Embryonic facial prominence (tissue), 1 donor: ENCODE measurements around the gene CTDSP2.
"Not testable (repeated sequence)": the region's sequence is repeated elsewhere in the genome, so short reads cannot be mapped to it uniquely, and the experiment has no call there.

Source experiments
- DNase-seq: peaks from one replicate; pipeline ENCODE4 v3.0.0-alpha.2; 2016; ENCODE audit errors: extremely low spot score

The CTDSP2 gene

DNA sequence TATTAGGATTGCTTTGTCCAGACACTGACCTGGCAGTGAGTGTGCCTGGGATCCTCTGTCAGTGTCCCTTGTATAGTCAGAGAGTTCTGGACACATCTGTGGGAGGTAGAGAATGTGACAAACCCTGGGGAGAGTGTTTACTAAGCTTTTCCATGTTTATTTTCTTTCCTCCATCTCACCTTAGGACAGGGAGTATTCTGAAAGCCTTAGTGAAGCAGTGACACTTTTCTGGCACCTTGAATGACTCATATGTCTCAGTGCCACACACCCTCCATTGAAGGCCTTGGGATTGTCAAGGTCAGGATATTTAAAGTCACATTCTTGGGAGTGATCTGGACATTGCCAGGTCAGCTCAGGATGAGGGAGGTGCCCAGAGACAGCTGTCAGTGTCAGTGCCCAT, 34.9 kb upstream of the CTDSP2 start:
- no peak for DNase-seq

DNA sequence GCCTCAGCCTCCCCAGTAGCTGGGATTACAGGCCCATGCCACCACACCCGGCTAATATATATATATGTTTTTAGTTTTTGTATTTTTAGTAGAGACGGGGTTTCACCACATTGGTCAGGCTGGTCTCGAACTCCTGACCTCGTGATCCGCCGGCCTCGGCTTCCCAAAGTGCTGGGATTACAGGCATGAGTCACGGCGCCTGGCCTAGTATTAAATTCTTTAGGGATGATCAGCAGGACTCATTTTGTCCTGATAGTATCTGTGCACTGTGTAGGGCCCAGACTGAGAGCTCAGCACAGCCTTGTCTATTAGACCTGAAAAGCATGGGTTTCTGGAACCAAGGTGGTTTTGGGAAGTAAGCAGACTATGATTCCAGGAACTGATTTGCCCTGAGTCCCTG, 34.5 kb upstream of the CTDSP2 start:
- DNase-seq, result not testable (repeated sequence)

DNA sequence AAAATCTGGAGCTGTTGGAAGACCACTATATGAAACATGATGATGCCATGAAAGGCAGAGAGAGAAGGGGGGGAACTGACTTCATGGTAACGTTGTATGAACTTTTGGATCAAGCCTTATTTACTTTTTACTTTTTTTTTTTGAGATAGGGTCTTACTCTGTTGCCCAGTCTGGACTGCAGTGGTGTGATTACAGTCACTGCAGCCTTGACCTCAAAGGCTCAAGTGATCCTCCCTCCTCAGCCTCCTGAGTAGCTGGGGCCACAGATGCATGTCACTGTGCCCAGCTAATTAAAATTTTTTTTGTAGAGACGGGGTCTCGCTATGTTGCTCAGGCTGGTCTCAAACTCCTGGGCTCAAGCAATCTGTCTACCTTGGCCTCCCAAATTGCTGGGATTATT, 31.3 kb upstream of the CTDSP2 start:
- no peak for DNase-seq

DNA sequence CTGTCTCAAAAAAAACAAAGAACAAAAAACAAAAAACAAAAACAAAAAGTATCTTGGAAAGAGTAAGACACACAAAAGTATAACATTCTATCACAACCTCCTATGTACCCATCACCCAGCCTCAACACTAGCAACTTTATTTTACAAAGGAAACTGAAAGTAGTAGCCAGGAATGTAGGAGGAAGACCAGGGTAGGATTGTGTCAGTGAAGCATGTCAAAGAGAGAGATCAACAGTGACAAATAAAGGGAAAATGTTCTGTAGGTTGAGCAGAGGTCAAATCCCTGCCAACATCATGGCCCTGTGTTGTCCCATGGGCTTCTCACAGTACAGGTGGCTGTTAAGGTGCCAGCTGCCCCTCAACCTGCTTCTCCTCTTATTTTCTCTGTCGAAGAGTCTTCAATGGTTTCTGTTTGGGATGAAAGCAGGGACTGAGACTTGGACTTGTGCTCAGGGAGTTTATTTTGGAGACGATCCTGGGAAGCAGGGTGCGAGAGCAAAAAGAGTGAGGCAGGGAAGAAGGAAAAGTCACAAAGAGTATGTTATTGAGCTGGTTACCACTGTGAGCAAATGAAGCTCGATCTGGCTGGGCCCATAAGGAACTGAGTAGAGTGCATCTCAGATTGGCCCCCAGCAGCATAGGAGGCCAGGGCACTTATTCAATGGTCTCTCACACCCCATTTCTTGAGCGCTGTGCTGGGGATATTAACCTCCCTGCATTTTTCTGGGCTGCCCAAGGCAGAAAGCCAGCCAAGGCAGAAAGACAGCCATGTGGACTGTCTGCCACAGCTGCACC, 29.4 kb upstream of the CTDSP2 start:
- DNase-seq, result no peak

DNA sequence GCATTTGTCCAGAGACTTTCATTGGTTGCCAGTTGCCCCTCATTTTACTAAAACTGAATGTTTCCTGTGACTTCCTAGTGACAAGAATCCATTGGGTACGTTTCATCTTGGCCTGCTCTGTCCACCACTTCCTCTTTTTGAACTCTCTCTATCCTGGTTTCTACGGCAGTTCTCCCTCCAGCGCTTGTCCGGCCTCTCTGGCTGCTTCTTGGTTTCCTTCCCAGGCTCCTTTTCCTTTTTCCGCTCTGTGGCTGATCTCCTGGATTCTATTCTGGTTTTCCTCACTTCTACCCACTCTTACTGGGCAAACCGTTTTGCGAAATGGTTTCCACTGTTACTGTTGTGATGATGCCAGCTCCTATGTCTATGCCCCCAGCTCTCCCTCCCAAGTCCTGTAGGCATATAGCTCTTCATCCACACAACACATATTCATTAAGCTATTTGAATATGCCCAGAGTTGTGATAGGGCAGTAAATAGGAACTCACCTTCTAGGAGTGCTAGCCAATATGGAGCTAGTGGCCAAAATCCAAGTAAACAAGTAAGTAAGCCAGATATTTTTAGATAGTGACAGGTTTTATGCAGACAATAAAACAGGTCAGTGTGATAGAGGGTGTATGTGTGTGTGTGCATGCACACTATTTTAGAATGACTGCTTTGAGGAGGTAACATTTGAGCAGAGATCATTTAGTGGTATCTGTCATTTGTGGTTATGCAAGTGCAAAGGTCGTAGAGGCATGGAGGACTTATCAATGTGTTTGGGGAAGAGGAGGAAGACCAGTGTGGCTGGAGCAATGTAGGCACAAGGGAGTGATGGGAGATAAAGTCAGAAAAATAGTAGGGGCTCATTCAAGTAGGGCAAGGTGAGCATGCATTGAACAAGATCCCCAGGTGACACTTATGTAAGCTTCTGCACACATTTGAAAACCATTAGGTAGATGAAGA, 27.9 kb upstream of the CTDSP2 start:
- DNase-seq, result no peak

DNA sequence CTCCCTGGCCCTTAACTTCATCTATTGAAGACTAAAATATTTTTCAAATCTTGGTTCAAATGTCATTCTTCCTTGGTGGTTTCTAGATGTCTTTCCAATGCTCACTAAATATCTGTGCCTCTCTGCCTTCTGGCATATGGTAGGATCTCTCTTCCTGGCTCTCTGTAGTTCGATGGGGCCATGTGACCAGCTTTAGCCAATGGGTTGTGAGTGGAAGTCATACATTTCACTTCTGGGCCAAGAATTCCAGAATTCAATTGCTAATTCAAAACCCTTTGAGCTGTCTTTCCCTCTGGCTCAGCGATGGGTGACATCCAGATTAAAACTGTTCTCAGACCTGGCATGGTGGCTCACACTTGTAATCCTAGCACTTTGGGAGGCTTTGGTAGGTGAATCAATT, 25.8 kb upstream of the CTDSP2 start:
- DNase-seq, result no peak

DNA sequence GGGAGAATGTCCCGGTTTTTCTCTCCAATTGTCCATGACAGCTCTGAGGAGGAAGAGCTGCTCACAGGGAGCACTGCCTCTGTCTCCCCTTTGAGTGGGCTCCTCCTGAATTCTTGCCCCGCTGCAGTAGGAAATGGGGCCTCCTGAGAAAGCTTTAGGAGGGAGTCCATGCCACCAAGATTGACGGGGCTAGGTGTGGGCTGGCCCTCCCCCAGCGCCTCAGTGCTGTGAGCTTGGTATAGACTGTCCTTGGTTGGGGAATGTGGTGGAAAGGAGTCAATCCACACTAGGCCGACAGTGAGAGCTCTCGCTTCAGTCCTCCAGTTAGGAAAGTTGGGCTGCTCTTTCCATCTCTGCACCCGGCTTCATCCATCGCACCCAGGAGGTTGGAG, 23.4 kb upstream of the CTDSP2 start:
- DNase-seq, result no peak

DNA sequence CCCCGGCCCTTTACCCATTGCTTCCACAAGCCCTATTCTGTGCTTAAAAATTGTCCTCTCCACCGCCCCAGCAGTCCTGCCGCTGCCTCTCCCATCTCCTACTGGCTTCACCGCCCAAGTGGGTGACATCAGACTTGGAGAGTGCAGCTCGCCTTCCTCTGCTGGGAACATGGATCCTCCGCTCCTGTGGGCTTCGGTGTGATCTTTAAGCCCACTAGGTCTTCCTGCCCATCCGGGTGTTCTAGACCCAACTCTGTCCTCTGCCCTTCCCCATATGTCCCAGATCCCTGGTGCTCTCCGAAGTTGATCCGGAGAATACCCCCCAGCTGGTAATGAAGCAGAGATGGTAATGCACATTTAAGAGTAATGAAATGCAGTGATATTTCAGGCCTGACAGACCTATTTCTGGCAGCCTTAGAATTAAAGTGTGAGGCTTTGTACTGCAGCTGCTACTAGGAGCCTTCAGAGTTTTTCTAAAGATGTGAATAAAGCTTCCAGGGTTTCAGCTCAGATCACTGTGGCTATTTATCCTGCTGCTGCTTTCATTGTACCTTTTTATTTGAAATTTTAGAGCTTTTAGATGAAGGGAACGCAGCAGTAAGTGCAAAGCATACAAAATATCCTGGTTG, 22.9 kb upstream of the CTDSP2 start:
- DNase-seq, result no peak

DNA sequence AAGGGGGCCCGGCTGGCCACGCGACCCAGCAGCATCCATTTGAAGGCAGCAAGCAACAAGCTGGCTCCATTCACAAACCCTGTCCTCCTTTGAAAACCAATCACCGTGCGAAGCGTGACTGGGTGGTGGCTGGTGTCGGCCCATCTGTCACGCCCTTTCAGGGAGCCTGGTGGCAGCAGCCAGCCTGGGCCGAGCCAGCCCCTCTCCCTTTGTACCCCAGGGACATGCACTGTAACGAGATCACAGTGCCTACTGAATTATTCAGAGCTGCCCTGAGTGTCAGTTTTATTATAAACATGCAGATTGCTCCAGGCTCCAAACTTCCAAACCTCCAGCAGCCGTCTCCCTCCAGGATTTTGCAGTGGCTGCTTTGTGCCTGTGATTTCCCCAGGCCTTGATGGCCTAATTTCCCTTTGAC, 22.3 kb upstream of the CTDSP2 start:
- DNase-seq, result no peak

DNA sequence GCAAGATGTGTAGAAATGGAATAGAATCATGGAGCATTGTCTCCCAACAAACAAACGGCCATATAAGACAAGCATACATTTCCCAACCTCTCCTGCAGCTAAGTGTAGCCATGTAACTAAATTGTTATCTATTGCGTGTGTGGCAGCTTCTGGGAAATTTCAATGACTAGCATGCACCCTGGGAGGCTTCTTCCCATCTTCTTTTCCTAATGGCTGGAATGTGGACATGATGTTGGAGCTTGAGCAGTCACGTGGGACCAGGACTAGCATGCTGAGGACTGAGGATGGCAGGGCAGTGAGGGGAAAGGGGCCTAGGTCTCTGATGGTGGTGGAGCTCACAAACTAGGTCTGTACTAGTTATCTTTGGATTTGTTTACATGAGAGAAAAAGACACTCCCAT, 21.7 kb upstream of the CTDSP2 start:
- no peak for DNase-seq

DNA sequence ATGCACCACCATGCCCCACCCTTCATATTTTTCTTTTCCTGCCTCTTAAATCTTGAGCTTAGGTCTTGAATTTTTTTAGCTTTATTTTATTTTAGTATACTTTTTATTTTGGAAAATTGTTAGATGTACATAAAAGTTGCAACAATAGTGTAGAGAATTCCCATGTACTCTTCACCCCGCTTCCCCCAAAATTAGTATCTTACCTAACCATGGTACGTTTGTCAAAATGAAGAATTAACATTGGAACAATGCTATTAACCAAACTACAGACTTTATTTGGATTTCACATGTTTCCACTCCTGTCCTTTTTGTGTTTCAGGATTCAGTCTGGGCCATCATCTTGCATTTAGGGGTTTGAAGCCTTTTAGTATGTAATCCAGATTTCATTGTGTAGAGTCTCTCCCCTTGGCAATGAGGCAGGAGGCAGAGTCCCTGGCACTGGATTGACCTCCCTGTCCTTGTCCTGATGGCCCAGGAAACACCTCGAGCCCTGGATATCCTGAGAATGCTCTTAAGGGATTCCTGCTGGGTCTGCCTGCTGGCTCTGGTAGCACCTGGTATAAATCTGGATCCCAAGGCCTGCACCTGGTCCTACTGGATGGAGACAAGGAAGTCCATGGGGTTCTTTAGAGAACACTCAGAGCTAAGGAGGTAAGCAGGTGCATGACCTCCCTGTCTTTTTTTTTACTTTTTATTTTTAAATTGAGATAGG, 19.9 kb upstream of the CTDSP2 start:
- no peak for DNase-seq

DNA sequence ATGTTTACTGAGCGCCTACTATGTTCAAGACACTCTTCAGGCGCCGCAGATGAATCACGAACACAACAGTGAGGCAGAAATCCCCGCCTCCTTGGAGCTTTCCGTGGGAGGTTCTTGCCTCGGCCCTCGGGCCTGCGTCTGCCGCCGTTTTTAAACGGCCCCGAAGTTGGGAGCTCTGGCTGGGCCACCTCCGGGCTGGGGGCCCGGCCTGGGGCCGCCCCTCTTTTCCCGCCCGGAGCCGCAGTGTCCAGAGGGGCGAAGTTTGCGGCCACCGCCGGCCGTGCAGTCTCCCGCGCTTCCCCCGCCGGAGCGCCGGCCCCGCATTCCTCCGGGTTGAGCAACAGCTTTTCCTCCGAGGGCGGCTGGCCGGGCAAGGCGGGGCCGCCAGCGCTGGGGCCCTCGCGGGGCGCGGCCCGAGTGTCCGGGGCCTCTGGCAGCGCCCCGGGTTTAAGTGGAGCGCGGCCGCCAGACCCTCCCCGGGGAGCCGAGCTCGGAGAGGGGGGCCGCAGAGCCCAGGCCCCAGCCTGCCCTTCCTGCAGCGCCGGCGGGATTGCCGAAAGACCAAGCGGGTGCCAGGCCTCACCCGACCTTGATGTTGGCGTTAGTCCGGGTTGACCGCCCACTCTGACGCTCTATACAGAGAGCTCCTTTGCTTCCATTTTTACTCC, 18.7 kb upstream of the CTDSP2 start:
- no peak for DNase-seq

DNA sequence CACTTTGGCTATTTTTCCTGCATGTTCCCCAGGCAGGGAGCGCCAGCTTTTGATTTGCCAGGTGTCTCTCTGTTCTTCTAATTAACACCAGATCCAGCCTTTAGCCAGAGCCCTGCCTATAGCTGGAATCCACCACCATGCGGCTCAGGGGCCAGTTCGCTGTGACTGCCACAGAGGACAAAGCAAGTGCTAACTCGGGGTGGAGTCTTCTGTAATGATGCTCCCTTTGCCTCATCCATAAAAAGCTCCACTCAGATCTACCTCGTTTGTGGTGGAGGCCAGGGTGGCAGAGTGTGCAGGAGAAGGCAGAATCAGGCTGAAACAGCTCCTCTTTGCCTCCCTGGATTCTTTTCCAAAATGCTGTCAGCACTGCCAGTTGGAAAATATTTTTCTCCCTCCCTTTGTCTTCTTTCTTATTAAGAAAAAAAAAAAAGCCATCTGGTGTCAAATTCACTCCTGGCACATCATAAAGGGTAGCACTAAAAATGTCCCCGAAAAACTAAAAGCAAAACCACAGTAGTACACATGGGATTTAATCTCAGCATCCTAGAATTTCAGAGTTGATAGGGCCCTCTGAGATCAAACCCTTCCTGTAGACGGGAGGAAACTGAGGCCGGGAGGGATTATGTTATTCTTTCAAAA, 18.0 kb upstream of the CTDSP2 start:
- DNase-seq, result peak; percentile 56

DNA sequence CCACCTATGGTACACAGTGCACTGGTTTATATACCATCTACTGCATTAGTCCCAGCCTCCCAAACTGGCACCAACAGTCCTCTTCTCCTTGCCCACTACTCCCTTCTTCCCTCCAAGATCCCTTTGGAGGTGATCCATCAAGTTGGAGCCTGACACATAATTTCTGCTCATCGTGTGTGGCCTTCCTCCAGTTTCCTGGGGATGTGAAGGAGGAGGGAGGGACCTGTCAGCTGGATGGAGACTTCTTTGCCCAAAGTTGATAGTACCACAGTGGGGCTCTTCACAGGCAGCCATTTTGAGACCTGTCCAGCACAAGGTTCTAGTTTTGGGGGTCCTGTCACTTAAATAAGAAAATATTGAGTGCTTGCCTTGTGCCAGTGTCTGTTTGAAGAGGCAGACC, 17.1 kb upstream of the CTDSP2 start:
- DNase-seq, result no peak

DNA sequence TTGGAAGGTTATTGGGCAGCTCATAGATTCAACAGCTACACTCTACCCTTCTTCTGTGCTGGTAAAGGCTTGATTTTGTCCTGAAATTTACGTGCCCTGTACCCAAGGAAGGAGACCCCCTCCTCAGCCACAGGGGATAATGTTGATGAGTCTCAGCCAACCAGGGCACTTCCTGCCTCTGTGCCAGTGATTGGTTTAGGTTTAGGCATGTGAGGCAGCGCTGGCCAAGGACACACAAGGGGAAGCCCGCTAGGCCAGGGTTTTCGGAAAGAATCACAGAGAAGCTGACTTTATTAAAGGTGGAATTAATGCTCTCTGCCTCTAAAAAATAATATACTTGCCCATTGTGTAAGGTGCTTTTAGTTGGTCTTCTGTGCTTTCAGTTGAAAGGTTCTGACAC, 15.4 kb upstream of the CTDSP2 start:
- DNase-seq, result no peak

DNA sequence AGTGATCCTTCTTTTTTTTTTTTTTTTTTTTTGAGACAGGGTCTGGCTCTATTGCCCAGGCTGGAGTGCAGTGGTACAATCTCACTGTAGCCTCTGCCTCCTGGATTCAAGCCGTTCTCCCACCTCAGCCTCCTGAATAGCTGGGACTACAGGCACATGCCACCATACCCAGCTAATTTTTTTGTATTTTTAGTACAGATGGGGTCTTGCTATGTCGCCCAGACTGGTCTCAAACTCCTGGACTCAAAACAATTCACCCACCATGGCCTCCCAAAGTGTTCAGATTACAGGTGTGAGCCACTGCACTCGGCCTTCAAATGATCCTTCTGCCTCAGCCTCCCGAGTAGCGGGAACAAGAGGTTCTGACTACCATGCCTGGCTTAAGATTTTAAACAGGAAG, 14.4 kb upstream of the CTDSP2 start:
- not testable (repeated sequence) for DNase-seq

DNA sequence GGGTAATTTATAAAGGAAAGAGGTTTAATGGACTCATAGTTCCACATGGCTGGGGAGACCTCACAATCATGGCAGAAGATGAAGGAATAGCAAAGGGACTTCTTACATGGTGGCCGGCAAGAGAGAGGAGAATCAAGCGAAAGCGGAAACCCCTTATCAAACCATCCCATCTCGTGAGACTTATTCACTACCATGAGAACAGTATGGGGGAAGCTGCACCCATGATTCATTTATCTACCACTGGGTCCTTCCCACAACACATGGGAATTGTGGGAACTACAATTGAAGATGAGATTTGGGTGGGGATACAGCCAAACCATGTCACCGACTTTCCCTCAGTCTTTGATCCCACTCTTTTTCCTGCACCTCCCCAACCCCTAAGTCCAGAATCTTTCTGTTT, 12.6 kb upstream of the CTDSP2 start:
- DNase-seq, result no peak

DNA sequence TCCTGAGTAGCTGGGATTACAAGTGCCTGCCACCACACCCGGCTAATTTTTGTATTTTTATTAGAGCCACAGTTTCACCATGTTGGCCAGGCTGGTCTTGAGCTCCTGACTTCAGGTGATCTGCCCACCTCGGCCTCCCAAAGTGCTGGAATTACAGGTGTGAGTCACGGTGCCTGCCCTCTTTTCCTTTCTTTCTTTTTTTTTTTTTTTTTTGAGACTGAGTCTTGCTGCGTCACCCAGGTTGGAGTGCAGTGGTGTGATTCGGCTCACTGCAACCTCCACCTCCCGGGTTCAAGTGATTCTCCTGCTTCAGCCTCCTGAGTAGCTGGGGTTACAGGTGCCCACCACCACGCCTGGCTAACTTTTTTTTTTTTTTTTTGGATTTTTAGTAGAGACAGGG, 11.6 kb upstream of the CTDSP2 start:
- DNase-seq, result not testable (repeated sequence)

DNA sequence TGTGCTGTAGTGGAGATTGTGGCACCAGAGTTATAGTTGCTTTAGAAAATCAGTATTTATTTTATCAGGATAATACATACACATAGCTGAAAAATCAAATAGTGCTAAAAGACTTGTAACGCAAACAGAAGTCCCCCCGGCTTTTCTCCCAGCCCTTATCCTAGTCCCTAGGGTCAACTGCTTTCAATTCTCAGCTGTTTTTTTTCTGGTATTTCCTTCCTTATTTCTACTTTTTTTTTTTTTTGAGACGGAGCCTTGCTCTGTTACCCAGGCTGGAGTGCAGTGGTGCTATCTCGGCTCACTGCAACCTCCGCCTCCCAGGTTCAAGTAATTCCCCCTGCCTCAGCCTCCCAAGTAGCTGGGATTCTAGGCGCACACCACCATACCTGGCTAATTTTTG, 8.4 kb upstream of the CTDSP2 start:
- DNase-seq, result no peak

DNA sequence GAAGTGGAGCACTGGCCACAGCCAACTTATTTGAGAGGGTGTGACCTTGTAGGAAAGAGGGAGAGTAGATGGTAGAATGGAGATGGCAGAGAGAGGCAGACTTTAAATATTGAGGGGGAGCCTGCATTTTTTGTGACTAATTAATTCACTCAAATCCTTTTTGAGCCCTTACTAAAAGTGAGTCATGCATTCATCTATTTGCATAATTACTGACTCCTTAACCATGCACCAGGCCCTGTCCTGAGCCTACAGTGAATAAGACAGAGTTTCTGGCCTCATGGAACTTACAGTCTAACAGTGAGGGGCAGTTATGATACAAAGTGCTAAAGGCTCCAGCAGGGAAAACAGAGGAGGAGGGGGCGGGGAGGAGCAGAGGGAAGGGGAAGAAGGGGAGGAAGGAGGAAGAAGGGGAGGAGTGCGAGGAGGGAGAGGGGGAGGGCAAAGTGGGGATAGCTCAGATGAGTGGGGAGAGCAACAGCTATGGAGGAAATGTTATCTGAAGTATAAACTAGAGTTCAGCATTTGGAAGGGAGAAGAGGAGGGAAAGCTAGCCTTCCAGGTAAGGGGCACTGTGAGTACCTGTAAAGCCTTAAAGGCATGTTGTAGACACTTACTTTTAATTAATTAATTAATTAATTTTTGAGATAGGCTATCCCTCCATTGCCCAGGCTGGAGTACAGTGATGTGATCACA, 7.5 kb upstream of the CTDSP2 start:
- DNase-seq, result no peak
